ENCODE results near the gene PAM16.

Gene PAM16

DNA sequence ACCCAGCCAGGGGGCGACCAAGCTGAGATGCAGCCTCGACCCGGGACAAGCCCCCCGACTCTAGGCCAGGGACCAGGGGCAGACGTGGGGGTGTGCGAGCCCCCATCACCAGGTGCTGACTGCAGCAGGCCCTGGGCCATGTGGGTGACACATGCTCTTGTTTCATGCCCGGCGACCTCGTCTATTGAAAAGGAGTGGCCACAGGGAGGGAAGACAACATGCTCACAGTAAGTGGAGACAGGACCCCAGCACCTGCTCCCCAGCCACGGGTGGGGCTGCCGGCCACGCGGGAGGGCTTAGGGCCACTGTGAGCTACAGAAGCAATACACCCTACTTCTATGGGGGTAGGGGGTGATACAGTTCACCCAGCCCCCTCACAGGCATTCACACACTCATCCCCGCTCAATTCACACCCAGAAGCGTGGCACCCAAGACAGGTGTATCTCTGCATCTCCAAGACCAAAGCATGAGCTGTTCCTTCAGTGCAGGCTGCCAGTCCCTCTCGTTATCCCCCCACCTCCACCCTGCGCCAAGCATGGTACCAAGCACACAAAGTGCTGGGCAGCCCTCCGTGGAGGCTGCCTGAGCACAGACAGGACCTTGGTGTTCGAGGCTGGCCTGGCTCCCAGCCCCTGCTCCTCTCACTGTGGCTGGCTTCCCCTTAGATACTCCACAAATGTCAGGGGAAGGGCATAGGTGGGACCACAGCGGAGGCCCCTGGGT, 34.1 kb upstream of the PAM16 start:
- Histone ChIP-seq H4K8ac (ENCODE audit: low read depth, low read length) (no peak overlapping the region), H2BK15ac (replicated peaks; ENCODE audit: low read depth) (no peak overlapping the region), H3K79me2 (ENCODE audit: control insufficient read depth, insufficient read depth, low read length) (no peaks in the 10 kb centered on the region), H3K36me3 (ENCODE audit: control insufficient read depth, insufficient read depth, low read length) (no peaks in the 10 kb centered on the region), H2BK120ac (ENCODE audit: low read depth, low read length) (no peak overlapping the region), H3K4me1 (ENCODE audit: control insufficient read depth, low read depth, low read length) (peaks cover 6% of the 10 kb centered on the region), H3K27ac (ENCODE audit: low read depth, low read length) (no peak overlapping the region), H3K4ac (ENCODE audit: low read depth, low read length) (no peak overlapping the region), H4K5ac (ENCODE audit: low read length) (no peak overlapping the region), H3K27me3 (ENCODE audit: insufficient read depth, low read length, poor library complexity) (no peaks in the 10 kb centered on the region), H3K9ac (ENCODE audit: low read length) (no peak overlapping the region), H3K23ac (ENCODE audit: low read length) (no peak overlapping the region), H2BK5ac (ENCODE audit: low read length) (no peak overlapping the region), H3K4me2 (ENCODE audit: low read length) (no peak overlapping the region), H3K79me1 (ENCODE audit: low read length) (no peaks in the 10 kb centered on the region), H3K18ac (ENCODE audit: low read length) (no peak overlapping the region), H2AK5ac (ENCODE audit: low read length) (no peak overlapping the region), H3K4me3 (ENCODE audit: low read length) (no peak overlapping the region), H3K56ac (ENCODE audit: low read length) (no peak overlapping the region)
- WGBS (ENCODE audit: extremely low coverage, insufficient coverage, low lambda C conversion rate), result no CpG with 5 or more reads among the region's 20 CpGs
- DNase-seq, result no peak

DNA sequence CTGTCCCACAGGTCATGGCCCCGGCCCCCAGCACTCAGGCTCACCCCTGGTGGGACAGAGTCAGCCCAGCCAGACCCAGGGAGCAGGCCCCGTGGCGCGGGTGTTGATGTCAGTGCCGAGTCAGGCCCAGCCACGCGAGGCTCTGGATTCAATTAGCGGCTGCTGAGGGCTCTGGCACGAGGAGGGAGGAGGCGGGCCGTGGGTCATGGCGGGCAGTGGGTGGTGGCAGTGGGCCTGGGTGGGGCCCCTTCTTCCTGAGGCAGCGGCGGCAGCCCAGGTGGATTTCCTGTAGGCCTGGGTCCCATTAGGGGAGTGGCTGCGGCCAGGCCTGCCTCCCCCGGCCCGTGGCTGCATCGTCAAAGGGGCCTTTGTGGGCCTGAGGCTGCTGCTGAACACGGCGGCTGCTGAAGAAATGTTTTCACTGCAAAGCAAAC, 33.4 kb upstream of the PAM16 start:
- Histone ChIP-seq H3K79me2 (ENCODE audit: control insufficient read depth, insufficient read depth, low read length) (no peaks in the 10 kb centered on the region), H2BK120ac (ENCODE audit: low read depth, low read length) (no peak overlapping the region), H2BK15ac (replicated peaks; ENCODE audit: low read depth) (no peak overlapping the region), H3K36me3 (ENCODE audit: control insufficient read depth, insufficient read depth, low read length) (no peaks in the 10 kb centered on the region), H3K27ac (ENCODE audit: low read depth, low read length) (no peak overlapping the region), H3K4ac (ENCODE audit: low read depth, low read length) (no peak overlapping the region), H3K18ac (ENCODE audit: low read length) (no peak overlapping the region), H3K4me3 (ENCODE audit: low read length) (no peak overlapping the region), H4K8ac (ENCODE audit: low read depth, low read length) (no peak overlapping the region), H3K23ac (ENCODE audit: low read length) (no peak overlapping the region), H3K79me1 (ENCODE audit: low read length) (no peaks in the 10 kb centered on the region), H3K9ac (ENCODE audit: low read length) (no peak overlapping the region), H3K4me2 (ENCODE audit: low read length) (no peak overlapping the region), H2BK5ac (ENCODE audit: low read length) (no peak overlapping the region), H3K27me3 (ENCODE audit: insufficient read depth, low read length, poor library complexity) (no peaks in the 10 kb centered on the region), H3K4me1 (ENCODE audit: control insufficient read depth, low read depth, low read length) (peaks cover 6% of the 10 kb centered on the region), H3K56ac (ENCODE audit: low read length) (no peak overlapping the region), H4K5ac (ENCODE audit: low read length) (no peak overlapping the region), H2AK5ac (ENCODE audit: low read length) (no peak overlapping the region)
- no peak for DNase-seq
- WGBS (ENCODE audit: extremely low coverage, insufficient coverage, low lambda C conversion rate), result no CpG with 5 or more reads among the region's 20 CpGs

- H3K79me1 ChIP-seq (ENCODE audit: low read length), result no peaks in the 10 kb centered on the region
- no peak overlapping the region for H3K4me3 ChIP-seq (ENCODE audit: low read length)
- no peak overlapping the region for H3K18ac ChIP-seq (ENCODE audit: low read length)
- DNase-seq, result no peak
- H2BK5ac ChIP-seq (ENCODE audit: low read length), result no peak overlapping the region
- H2AK5ac ChIP-seq (ENCODE audit: low read length), result no peak overlapping the region
- H3K4me2 ChIP-seq (ENCODE audit: low read length), result no peak overlapping the region
- H3K79me2 ChIP-seq (ENCODE audit: control insufficient read depth, insufficient read depth, low read length), result no peaks in the 10 kb centered on the region
- no peak overlapping the region for H3K56ac ChIP-seq (ENCODE audit: low read length)
- no peak overlapping the region for H4K8ac ChIP-seq (ENCODE audit: low read depth, low read length)
- H3K4me1 ChIP-seq (ENCODE audit: control insufficient read depth, low read depth, low read length), result peaks cover 4% of the 10 kb centered on the region
- H3K27me3 ChIP-seq (ENCODE audit: insufficient read depth, low read length, poor library complexity), result no peaks in the 10 kb centered on the region
- H2BK15ac ChIP-seq (replicated peaks; ENCODE audit: low read depth), result no peak overlapping the region
- H3K23ac ChIP-seq (ENCODE audit: low read length), result no peak overlapping the region
- H3K27ac ChIP-seq (ENCODE audit: low read depth, low read length), result no peak overlapping the region
- H3K4ac ChIP-seq (ENCODE audit: low read depth, low read length), result no peak overlapping the region
- WGBS (ENCODE audit: extremely low coverage, insufficient coverage, low lambda C conversion rate), result no CpG with 5 or more reads among the region's 12 CpGs
- no peak overlapping the region for H3K9ac ChIP-seq (ENCODE audit: low read length)
- H4K5ac ChIP-seq (ENCODE audit: low read length), result no peak overlapping the region
- no peaks in the 10 kb centered on the region for H3K36me3 ChIP-seq (ENCODE audit: control insufficient read depth, insufficient read depth, low read length)
- H2BK120ac ChIP-seq (ENCODE audit: low read depth, low read length), result no peak overlapping the region
Measured at GRCh38 chr16:4383591-4384444, 32.7 kb upstream of the PAM16 start.

DNA sequence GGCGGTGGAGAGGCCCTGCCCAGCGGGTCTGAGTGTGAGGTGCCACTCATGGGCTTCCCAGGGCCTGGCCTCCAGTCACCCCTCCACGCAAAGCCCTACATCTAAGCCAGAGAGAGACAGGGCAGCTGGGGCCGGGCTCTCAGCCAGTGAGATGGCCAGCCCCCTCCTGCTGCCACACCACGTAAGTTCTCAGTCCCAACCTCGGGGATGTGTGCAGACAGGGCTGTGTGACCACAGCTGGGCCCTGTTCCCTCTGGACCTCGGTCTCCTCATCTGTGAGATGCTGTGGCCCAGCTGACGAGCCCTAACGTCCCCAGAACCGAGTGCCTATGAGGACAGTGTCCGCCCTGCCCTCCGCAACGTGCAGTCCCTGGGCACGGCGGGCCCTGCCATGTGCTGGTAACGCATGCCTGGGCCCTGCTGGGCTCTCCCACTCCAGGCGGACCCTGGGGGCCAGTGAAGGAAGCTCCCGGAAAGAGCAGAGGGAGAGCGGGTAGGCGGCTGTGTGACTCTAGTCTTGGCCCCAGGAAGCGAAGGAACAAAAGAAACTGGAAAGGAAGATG, 31.8 kb upstream of the PAM16 start:
- H3K79me1 ChIP-seq (ENCODE audit: low read length), result no peaks in the 10 kb centered on the region
- H3K79me2 ChIP-seq (ENCODE audit: control insufficient read depth, insufficient read depth, low read length), result no peaks in the 10 kb centered on the region
- DNase-seq, result no peak
- H2BK15ac ChIP-seq (replicated peaks; ENCODE audit: low read depth), result no peak overlapping the region
- no peaks in the 10 kb centered on the region for H3K4me1 ChIP-seq (ENCODE audit: control insufficient read depth, low read depth, low read length)
- H3K4ac ChIP-seq (ENCODE audit: low read depth, low read length), result no peak overlapping the region
- H3K18ac ChIP-seq (ENCODE audit: low read length), result no peak overlapping the region
- H2BK5ac ChIP-seq (ENCODE audit: low read length), result no peak overlapping the region
- no peaks in the 10 kb centered on the region for H3K36me3 ChIP-seq (ENCODE audit: control insufficient read depth, insufficient read depth, low read length)
- H3K4me3 ChIP-seq (ENCODE audit: low read length), result no peak overlapping the region
- no peak overlapping the region for H4K5ac ChIP-seq (ENCODE audit: low read length)
- H3K27ac ChIP-seq (ENCODE audit: low read depth, low read length), result no peak overlapping the region
- no peak overlapping the region for H3K9ac ChIP-seq (ENCODE audit: low read length)
- no peak overlapping the region for H2BK120ac ChIP-seq (ENCODE audit: low read depth, low read length)
- no peak overlapping the region for H3K23ac ChIP-seq (ENCODE audit: low read length)
- H3K4me2 ChIP-seq (ENCODE audit: low read length), result no peak overlapping the region
- H3K56ac ChIP-seq (ENCODE audit: low read length), result no peak overlapping the region
- no peaks in the 10 kb centered on the region for H3K27me3 ChIP-seq (ENCODE audit: insufficient read depth, low read length, poor library complexity)
- no CpG with 5 or more reads among the region's 21 CpGs for WGBS (ENCODE audit: extremely low coverage, insufficient coverage, low lambda C conversion rate)
- no peak overlapping the region for H4K8ac ChIP-seq (ENCODE audit: low read depth, low read length)
- H2AK5ac ChIP-seq (ENCODE audit: low read length), result no peak overlapping the region

DNA sequence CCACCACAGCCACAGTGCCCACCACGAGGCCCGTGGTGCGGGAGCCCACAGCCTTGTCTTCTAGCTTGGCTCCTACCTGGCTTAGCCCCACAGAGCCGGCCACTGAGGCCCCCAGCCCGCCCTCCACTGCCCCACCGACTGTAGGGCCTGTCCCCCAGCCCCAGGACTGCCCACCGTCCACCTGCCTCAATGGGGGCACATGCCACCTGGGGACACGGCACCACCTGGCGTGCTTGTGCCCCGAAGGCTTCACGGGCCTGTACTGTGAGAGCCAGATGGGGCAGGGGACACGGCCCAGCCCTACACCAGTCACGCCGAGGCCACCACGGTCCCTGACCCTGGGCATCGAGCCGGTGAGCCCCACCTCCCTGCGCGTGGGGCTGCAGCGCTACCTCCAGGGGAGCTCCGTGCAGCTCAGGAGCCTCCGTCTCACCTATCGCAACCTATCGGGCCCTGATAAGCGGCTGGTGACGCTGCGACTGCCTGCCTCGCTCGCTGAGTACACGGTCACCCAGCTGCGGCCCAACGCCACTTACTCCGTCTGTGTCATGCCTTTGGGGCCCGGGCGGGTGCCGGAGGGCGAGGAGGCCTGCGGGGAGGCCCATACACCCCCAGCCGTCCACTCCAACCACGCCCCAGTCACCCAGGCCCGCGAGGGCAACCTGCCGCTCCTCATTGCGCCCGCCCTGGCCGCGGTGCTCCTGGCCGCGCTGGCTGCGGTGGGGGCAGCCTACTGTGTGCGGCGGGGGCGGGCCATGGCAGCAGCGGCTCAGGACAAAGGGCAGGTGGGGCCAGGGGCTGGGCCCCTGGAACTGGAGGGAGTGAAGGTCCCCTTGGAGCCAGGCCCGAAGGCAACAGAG, 31.0 kb upstream of the PAM16 start:
- H3K27ac ChIP-seq (ENCODE audit: low read depth, low read length), result no peak overlapping the region
- WGBS (ENCODE audit: extremely low coverage, insufficient coverage, low lambda C conversion rate), result no CpG with 5 or more reads among the region's 55 CpGs
- H3K36me3 ChIP-seq (ENCODE audit: control insufficient read depth, insufficient read depth, low read length), result no peaks in the 10 kb centered on the region
- no peak overlapping the region for H4K8ac ChIP-seq (ENCODE audit: low read depth, low read length)
- H3K27me3 ChIP-seq (ENCODE audit: insufficient read depth, low read length, poor library complexity), result no peaks in the 10 kb centered on the region
- no peak overlapping the region for H3K9ac ChIP-seq (ENCODE audit: low read length)
- H3K4me2 ChIP-seq (ENCODE audit: low read length), result no peak overlapping the region
- H2BK5ac ChIP-seq (ENCODE audit: low read length), result no peak overlapping the region
- no peak overlapping the region for H3K56ac ChIP-seq (ENCODE audit: low read length)
- H3K79me2 ChIP-seq (ENCODE audit: control insufficient read depth, insufficient read depth, low read length), result no peaks in the 10 kb centered on the region
- no peak overlapping the region for H2BK120ac ChIP-seq (ENCODE audit: low read depth, low read length)
- peaks cover 5% of the 10 kb centered on the region for H3K4me1 ChIP-seq (ENCODE audit: control insufficient read depth, low read depth, low read length)
- H3K4ac ChIP-seq (ENCODE audit: low read depth, low read length), result no peak overlapping the region
- H3K4me3 ChIP-seq (ENCODE audit: low read length), result no peak overlapping the region
- DNase-seq, result no peak
- H2AK5ac ChIP-seq (ENCODE audit: low read length), result no peak overlapping the region
- no peak overlapping the region for H4K5ac ChIP-seq (ENCODE audit: low read length)
- H2BK15ac ChIP-seq (replicated peaks; ENCODE audit: low read depth), result no peak overlapping the region
- H3K79me1 ChIP-seq (ENCODE audit: low read length), result no peaks in the 10 kb centered on the region
- no peak overlapping the region for H3K18ac ChIP-seq (ENCODE audit: low read length)
- H3K23ac ChIP-seq (ENCODE audit: low read length), result no peak overlapping the region

Measured in mesendoderm (in vitro differentiated cells).